GM18870 (cell line): ENCODE measurements around the gene IL12RB2.
"Not testable (repeated sequence)": the region's sequence is repeated elsewhere in the genome, so short reads cannot be mapped to it uniquely, and the experiment has no call there.

Experiments
- ATAC-seq: cut with Tn5 transposase; IDR thresholded peaks from one replicate; pipeline ENCODE4 v1.9.1; 2021; ENCODE audit warnings: moderate library complexity; ENCODE audit not compliant: unreplicated experiment

Gene IL12RB2

DNA sequence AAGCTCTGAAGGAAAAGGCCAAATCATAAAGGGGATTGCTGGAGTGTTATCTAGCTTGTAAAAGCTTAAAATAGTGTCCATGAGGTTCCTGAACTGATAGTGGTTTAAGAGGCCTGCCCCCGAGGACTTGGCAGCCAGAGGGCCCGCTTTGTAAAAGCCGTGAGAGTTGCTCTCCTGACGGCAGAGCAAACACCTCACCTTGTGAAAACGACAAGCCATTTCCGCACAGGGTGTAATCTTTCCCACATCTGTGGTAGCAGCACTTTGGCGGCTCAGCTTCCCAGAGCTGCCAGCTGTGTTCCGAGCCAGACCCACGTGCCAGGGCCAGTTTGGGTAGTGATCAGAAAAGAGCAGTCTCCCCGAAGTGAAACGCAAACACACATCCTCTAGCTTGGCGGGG, 85.6 kb downstream of the IL12RB2 start:
- ATAC-seq, result no peak

DNA sequence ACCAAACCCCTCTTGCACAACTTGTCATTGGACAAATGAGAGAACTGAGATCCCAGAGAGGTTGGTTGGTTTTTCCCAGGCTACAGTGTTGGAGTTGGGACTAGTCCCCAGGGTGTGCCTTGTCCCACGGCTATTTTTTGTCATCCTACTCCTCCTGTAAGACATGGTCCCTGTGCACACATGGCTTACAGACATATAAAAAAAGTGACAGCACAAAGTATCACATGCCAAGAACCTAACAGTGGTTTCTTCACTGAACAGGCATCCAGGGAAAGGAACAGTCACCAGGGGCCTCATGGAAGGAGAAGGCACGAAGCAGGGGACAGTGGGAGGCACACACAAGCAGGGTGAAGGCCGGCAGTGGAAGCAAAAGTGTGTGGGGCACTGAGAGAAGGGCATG, 86.1 kb downstream of the IL12RB2 start:
- ATAC-seq, result no peak

DNA sequence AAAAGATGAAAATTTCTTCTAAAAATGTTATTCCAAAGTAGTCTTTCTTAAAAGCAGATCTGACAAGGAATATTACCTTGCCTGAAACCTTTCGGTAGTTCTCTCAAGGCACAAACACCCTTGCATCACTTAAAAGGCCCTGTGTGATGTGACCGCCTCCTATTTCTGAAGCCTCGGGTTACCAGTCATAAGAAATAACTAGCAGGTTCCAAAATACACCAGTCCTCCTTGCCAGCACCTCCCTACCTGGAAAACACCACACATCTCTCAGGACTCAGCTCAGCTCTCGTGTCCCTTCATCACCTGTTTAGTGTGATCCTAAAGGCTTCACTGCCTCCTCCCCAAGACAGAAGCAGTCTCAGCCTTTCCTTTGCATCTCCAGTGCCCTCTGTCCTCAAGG, 86.9 kb downstream of the IL12RB2 start:
- no peak for ATAC-seq

GRCh38 chr1:67399199-67399993, 91.7 kb downstream of the IL12RB2 start:
- ATAC-seq, result no peak

DNA sequence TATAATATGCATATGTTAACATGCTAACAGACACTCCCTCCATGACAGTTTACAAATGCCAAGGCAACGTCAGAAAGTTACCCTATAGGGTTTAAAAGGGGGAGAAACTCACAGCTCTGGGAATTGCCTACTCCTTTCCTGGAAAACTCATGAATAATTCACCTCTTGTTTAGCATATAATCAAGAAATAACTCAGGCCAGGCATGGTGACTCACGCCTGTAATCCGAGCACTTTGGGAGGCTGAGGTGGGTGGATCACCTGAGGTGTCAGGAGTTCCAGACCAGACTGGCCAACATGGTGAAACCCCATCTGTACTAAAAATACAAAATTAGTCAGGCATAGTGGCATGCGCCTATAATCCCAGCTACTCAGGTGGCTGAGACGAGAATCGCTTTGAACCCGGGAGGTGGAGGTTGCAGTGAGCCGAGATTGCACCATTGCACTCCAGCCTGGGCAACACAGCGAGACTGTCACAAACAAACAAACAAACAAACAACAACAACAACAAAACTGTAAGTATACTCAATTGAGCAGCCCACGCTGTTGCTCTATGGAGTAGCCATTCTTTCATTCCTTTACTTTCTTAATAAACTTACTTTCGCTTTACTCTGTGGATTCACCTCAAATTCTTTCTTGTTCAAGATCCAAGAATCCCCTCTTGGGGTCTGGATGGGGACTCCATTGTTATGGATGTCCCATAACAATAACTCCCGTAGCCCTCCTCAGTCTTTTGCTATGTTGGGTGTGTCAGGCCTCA, 92.5 kb downstream of the IL12RB2 start:
- ATAC-seq, result not testable (repeated sequence)

- ATAC-seq, result no peak
These were observed 93.8 kb downstream of the IL12RB2 start for GRCh38 chr1:67401443-67401842.

DNA sequence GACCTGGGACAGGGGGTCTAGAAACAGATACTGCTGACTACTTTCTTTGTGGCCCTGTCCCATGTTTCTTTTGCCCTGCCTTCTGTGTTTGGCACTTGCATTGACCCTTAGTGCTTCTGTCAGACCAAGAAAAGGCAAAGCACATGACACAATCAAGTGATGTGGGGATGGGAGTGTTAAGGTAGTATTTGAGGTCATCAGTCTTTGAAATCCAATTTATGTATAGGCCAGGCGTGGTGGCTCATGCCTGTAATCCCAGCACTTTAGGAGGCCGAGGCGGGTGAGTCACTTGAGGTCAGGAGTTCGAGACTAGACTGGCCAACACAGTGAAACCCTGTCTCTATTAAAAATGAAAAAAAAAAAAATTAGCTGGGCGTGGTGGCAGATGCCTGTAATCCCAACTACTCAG, 96.5 kb downstream of the IL12RB2 start:
- no peak for ATAC-seq

DNA sequence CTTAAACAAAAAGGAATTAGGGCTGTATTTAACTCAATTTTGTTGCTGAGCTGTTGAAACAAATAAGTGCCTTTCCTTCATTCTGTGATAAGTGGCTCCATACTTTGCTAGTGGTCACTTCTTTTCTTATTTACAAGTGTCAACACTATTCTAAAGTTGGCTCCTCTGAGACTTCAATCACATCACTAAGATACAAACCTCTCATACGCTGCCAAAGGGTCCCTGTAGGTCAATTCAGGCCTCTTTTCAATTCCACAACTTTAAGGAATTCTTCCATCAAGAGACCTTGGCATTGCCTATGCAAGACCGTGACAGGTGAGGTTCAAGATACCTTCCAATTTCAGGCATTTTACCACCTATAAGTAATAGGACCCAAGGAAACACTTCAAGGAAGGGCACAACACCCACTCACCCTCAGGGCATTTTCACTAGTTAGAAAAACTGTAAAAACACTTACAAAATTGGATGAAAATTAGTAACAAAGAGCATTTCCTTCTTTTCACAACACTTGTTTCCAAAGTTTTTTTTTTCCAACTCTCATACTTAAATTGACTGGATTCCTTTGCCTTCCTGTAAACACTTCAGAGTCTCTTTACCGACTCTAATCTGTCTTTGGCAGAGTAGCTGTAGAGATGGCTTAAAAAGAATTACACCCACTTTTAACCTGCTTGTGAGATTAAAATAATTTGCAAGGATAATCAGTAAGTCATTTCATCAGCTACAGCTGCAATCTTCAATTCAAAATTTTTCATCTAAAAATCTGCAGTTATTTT, 98.0 kb downstream of the IL12RB2 start:
- ATAC-seq, result no peak

DNA sequence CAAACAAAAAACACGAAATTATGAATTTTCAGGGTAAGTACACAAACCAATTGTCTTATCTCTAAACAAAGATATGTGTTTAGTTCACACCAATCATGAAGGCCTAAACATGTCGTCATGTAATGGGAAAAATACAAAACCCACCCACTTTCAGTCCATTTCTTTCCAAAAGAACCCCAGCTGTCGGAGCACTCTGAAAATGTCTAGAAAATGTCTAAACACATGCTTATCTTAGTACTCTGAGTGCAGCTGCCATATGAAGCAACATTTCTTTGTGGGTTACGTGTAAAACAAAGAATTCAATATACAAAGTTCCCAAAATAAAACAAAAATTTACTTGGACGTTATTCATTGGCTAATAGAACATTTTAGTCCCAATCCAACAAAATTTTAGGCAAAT, 99.8 kb downstream of the IL12RB2 start:
- ATAC-seq, result no peak

GRCh38 chr1:67408148-67408547, 100.5 kb downstream of the IL12RB2 start:
- ATAC-seq, result no peak

GRCh38 chr1:67413101-67413500, 105.4 kb downstream of the IL12RB2 start:
- not testable (repeated sequence) for ATAC-seq

DNA sequence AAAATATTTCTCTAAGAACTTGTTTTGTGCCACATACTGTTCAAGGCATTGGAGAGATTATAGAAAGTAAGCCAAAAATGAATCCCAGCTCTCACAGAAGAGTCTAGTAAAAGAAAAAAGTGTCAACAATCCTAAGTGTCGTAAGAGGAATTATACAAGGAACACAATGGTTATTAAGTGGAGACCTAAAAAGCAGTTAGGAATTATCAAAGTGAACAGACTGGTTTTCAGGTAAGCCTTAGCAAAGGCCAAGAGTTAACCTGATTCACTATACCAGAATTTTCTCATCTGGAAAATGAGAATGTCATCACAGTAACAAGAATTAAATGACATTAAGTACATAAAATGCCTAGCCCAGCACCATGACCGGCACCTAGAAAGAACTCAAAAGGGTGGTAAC, 106.9 kb downstream of the IL12RB2 start:
- no peak for ATAC-seq

DNA sequence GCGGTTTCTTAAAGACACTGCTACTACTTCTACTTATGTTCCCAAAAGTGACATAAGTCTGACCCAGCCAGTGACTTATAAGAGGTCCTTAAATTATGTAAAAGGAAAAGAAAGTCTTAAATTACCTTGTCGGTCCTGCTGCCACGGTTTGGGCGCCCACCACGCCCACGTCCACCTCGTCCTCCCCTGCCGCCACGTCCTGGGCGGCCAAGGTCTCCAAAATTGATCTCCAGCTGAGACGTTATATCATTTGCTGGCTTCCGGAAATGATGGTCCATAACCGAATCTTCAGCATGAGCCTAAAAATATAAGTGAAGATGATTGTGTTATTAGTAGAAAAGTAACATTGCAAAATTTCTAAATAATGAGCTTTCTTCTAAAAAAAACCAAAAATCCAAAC, 107.4 kb downstream of the IL12RB2 start:
- no peak for ATAC-seq

DNA sequence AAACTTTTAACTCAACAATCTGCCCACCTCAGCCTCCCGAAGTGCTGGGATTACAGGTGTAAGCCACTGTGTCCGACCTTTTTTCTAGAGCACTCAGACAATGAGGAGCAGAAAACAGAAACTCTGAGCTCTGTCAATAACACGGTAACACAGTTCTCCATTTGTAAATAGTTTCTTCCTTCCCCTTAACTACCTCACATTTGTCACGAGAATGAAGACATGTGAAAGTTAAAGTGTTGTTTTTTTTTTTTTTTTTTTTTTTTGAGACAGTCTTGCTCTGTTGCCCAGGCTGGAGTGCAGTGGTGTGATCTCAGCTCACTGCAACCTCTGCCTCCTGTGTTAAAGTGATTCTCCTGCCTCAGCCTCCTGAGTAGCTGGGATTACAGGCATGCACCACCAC, 110.1 kb downstream of the IL12RB2 start:
- not testable (repeated sequence) for ATAC-seq

DNA sequence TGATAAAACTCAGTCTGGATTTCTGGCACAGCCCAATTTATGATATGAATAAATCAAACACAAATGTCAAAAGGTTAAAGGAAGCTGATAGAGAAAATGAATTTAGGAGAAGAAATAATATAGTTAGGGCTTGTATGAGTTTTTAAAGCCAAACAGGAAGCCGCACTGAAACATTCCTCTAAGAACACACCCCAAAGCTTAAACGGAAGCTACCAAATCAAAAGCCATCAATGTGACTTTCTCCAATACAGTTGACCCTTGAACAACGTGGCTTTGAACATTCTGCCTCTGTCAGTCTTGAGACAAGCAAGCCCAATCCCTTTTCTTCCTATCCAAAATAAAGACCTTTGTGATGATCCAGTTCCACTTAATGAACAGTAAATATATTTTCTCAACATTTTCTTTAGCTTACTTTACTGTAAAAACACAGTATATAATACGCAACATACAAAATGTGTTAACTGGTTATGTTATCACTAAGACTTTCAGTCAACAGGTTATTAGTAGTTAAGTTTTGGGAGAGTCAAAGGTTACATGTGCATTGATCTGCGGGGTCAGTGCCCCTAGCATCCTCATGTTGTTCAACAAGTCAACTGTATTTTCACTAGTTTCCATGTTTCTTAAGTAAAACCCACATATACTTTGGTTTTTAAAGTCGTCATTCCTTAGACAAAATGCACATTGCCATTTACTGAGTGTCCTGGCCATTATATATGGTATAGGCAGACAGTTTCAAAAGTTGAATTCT, 111.3 kb downstream of the IL12RB2 start:
- ATAC-seq, result no peak

DNA sequence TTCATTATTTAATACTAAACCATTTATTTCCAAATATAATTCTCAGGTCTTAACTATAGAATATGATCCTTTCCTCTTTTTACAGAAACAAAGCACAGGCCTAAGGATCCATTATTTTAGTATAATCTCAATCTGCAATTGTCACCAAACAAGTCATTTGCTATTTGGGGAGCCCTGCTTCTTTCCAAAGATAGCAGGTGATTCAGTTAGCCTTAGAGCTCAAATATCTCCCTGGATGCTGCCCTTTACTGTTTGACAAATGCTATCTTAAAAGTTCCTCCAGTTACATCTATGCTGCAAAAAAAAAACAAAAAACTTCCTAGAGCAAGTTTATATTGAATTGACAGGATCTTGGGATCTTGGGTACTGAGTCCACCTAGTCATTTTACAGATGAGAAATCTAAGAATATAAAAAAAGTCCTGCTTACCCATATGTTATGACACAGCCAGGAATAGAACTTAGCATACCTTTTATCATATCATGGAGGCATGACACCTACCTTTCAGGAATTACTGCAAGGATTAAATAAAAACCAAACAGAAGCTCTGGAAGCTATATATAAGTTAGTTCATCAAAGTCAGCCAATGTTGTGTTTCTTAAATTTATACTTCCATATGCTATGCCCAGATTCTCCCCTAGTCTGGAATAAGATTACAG, 113.3 kb downstream of the IL12RB2 start:
- ATAC-seq, result no peak

DNA sequence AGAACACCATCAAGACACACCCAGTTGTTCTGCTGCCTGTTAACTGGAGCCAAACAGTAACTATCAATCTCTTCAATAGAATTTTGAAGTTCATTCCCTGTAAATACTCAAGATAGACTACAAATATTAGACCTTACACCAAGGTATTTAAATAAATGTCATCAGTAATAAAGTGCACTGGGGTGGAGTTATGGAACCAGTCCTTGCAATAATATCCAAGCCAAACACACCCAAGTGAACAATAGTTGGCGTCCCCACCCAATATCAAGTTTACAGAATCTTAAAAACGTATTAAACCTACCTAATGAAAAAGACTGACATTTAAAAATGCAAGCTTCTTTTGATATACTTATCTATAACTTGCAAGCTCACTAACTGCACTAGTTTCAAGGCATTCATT, 119.8 kb downstream of the IL12RB2 start:
- ATAC-seq, result no peak

GRCh38 chr1:67427947-67428346, 120.3 kb downstream of the IL12RB2 start:
- ATAC-seq, result no peak

GRCh38 chr1:67429011-67429527, 121.4 kb downstream of the IL12RB2 start:
- ATAC-seq, result no peak
